ENCODE measurements around the gene MTNR1A.

The MTNR1A gene

DNA sequence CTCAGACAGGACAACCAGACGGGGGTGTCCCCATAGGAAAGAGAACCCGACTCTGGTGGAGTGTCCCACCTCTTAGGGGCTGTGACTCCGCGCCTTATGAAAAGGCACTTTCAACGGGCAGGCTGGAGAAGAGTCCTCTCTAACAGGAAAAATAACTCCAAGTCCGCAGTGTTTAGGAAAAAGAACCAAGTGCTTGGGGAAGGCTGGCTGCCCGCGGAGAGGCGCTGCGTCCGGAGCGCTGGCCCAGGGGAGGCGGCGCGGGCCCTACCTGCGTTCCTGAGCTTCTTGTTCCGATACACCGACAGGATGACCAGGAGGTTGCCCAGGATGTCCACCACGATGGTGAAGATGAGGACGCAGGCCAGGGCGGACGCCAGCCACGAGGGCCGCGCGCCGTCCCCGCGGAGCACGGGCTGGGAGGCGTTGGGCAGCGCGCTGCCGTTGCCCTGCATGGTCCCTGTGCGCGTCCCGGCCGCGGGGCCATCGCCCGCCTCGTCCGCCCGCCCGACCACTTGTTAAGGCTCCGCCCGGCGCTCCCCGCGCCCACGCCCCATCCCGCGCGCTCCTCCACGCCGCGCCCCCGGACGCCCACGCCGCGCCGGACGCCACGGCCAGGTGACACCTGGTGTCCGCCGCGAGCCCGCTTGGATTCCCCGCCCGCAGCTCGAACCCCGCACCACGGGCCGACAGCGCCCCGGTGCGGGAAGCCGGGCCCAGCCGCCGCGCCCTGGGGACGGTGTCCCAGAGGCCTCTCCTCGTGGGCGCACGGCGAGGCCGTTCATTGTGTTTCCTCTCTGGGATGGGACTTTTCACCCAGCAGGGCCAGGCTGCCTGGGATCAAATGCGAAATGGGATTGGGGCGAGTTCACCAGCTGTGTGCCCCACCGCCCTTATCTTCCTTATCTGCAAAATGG is at the start of gene MTNR1A:
MTNR1A (minus strand) TSS at position 654 of the 914 bp plus-strand sequence; CDS start at position 452, 202 bp downstream.
- no peak for DNase-seq (ENCODE audit: low spot score)

GRCh38 chr4:186604124-186604807 is 48.9 kb upstream of the MTNR1A start:
- DNase-seq (ENCODE audit: low spot score) = no peak

DNA sequence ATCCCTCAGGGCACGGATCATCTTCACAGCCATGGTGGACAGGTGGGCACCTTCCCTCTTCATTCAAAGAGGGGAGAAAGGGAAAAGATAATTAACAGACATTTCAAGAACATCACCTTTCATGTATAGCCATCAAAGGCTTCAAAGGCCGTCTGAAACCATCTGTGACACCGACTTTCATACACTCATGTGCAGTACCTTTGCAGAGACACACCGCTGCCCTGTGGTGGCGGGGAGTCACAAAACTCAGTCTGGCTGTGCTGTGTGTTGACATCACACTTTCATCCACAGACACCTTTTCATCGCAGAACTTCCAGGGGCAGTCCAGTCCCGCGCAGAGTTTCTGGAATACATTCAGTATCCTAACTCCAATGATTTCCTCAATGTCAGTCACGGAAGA is 47.6 kb upstream of the MTNR1A start:
- no peak for DNase-seq (ENCODE audit: low spot score)

DNA sequence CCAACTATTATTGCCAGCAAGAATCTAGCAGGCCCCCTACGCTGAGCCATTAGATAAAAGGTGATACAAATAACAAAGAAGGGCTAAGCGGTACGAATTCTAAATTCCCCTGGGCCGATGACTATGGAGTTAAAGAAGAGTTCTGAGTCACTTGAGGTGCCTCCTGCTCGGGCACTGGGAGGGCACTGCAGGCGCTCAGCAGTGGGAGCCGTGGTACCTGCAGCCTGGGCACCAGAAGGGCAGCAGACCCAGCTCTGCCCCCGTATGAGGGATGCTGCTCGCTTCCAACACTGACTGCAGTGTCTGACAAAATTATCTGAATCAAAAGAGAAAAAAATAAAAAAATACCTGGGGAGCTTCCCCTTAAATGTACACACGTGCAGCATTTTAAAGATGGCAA is 44.1 kb upstream of the MTNR1A start:
- no peak for DNase-seq (ENCODE audit: low spot score)

- no peak for DNase-seq (ENCODE audit: low spot score)
Measured at GRCh38 chr4:186598686-186599085, 43.3 kb upstream of the MTNR1A start.

GRCh38 chr4:186596850-186597390 is 41.6 kb upstream of the MTNR1A start:
- no peak for DNase-seq (ENCODE audit: low spot score)

GRCh38 chr4:186596346-186596745 is 41.0 kb upstream of the MTNR1A start:
- no peak for DNase-seq (ENCODE audit: low spot score)

DNA sequence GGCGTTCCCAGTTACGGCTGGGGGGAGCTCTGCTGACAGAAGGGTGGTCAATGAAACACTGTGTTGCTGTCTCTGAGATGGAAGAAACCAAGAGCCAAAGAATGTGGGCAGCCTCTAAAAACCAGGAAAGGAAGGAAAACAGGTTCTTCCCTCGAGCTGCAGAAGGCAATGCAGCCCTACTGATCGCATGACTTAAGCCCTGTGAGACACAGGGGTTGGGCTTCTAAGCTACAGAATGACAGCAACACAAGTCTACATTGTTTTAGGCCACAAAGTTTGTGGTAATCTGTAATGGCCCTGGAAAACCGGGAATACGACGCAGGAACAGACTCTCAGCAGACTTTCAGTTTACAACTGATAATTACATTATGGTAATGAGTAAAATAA is 38.2 kb upstream of the MTNR1A start:
- DNase-seq (ENCODE audit: low spot score) = no peak

DNA sequence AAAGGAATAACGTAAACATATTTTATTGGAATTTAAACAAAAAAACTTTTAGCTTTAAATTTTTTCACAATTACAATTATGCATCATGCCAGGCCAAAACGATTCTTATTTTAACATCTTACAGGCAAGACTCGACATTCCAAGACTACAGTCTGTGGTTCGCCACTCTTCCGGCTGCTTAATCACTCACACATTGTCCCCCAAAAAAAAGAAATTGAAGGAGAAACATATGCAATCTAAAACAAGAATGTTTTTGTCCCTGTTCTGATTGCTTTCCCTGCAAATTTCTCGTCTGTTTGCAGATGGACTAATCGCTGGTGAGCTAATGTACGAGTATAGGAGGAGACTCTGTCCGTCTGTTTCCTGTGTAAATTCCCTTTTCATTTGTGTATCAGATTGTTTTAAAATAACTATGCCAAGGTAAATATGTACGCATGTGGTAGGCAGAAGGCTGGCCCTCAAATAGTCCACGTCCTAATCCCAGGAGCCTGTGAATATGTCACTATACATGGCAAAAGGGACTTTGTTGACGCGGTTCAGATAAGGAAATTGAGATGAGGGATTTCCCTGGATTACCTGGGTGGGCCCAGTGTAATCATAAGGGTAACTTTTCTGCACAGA is 37.7 kb upstream of the MTNR1A start:
- DNase-seq (ENCODE audit: low spot score) = no peak

- no peak for DNase-seq (ENCODE audit: low spot score)
Measured at GRCh38 chr4:186592445-186592844, 37.1 kb upstream of the MTNR1A start.

- DNase-seq (ENCODE audit: low spot score) = no peak
Measured at GRCh38 chr4:186591651-186592050, 36.3 kb upstream of the MTNR1A start.

DNA sequence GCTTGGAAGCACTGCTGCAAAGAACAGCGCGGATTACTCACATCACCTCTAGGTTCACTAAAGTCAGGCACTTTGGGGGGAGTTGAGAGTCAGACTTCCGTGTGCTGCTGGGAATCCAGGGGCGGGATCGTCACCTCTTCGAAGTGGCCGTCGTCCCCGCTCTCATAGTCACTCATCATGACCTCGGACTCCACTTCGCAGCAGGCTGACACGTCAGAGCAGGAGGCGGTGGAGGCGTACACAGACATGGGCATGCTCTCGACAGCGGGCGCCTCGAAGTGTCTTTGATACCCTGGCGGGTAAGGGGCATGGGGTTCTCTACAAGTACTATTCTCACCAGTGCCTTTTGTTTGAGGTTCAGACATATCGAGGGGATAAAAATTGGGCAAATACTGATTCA is 33.1 kb upstream of the MTNR1A start:
- no peak for DNase-seq (ENCODE audit: low spot score)

- peak; percentile 60 for DNase-seq (ENCODE audit: low spot score)
Measured at GRCh38 chr4:186587416-186588018, 32.1 kb upstream of the MTNR1A start.

- no peak for DNase-seq (ENCODE audit: low spot score)
Measured at GRCh38 chr4:186586205-186586604, 30.8 kb upstream of the MTNR1A start.

GRCh38 chr4:186584912-186585311 is 29.5 kb upstream of the MTNR1A start:
- DNase-seq (ENCODE audit: low spot score) = no peak

GRCh38 chr4:186581421-186581820 is 26.1 kb upstream of the MTNR1A start:
- no peak for DNase-seq (ENCODE audit: low spot score)

DNA sequence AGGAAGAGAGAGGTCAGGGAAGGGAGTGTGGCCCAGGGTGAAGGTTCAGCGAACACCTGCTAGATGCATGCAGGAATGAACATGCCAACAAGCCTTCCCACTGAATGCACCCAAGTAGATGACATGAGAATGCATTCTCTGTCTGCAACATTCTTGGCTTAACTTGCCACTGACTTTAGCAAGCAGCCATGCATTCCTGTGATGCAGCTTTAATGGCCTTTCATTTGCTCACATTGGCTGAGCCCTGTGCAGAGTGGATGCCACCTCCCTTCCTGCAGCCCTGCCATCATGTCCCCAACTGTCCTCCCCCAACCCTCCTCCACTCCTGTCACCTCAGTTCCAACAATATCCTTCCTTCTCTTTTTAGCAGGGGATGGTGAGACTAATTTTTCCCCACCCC is 25.3 kb upstream of the MTNR1A start:
- DNase-seq (ENCODE audit: low spot score) = no peak

GRCh38 chr4:186570193-186570996 is 15.0 kb upstream of the MTNR1A start:
- DNase-seq (ENCODE audit: low spot score) = peak; percentile 47

GRCh38 chr4:186569533-186570192 is 14.3 kb upstream of the MTNR1A start:
- DNase-seq (ENCODE audit: low spot score) = no peak

DNA sequence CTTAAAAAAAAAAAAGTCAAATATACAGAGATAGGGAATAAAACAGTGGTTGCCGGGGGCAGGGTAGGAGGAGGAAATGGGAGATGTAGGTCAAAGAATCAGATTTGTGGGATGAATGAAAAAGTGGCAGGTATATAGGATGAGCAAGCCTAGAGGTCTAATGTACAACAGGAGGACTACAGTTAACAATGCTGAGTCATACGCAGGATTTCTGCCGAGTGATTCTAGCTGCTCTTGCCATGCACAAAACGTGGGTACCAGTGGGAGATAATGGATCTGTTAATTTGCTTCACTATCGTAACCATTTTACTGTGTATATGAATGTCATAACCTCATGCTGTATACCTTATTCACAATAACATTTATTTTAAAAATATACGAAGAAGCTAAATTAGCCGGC is 10.7 kb upstream of the MTNR1A start:
- no peak for DNase-seq (ENCODE audit: low spot score)

DNA sequence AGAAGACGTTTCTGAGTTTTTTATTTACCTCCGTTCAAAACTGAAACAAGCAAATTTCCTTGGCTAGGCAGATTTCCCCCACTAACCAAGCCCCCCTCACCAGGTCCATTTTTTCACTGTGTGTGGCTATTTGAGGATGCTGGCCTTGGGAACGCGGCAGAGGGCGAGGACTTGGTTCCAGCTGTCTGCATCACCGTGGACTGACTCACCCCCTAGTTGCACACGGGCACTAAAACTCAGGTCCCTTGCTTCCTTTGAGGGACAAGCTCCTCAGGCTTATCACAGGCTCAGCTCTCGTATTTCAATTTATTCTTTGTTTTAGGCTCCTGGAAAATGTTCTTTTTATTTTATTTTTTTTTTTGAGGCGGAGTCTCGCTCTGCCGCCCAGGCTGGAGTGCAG is 8.4 kb upstream of the MTNR1A start:
- DNase-seq (ENCODE audit: low spot score) = peak; percentile 43

All from hepatic stellate cell (primary cell).